ENCODE results near the gene ANGEL2.
"Not testable (repeated sequence)": the region's sequence is repeated elsewhere in the genome, so short reads cannot be mapped to it uniquely, and the experiment has no call there.

ANGEL2 gene

DNA sequence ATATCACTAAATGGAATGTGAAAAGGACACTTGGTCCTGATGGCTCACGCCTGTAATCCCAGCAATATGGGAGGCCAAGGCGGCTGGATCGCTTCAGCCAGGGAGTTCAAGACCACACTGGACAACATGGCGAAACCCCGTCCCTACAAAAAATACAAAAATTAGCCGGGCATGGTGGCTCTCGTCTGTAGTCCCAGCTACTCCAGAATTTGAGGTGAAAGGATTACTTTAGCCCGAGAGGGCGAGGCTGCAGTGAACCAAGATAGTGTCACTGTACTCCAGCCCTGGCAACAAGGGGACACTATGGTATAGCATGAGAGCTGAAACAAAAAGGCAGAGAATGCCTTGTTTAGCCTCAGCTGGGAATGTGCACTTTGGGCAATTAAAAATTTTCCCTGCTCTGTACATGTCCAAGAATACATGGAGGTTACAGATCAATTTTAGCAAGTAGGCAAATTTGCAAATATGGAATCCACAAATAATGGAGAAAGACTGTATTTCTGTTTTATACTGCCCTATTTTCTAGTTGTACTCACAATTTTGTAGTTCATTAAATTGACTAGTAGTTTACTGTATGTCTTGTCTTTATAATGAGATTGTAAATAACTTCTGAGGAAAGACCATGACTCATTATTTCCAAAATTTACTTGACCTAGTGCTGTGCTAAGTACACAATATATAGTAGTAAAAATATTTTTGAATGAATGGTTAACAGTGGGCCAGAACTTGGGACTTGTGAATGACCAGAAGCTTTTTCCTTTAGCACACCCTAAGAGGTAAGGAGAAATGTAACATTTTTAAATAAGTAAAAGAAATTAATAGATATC, 2.0 kb upstream of the ANGEL2 start:
- no peak for DNase-seq (ENCODE audit: low spot score)

DNA sequence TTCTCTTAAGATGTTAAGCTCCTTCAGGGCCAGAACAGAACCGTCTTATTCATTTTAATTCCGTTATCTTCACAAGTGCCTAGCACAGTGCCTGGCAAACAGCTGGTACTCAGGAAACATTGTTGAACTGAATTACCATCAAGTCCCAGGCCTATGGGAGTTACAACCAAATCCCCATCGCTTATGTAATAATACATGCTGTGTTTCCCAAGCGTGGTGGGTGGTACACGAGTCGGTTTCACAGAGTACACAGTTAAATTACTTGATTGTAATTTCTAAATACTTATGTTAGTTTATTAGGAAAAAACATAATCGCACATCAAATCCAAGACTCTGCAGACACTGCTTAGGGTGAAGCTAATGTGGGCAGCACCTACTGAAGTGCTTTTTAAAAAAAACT, 1.0 kb downstream of the ANGEL2 start:
- peak; percentile 16 for DNase-seq (ENCODE audit: low spot score)

GRCh38 chr1:213008564-213008963, 7.1 kb downstream of the ANGEL2 start:
- no peak for DNase-seq (ENCODE audit: low spot score)

DNA sequence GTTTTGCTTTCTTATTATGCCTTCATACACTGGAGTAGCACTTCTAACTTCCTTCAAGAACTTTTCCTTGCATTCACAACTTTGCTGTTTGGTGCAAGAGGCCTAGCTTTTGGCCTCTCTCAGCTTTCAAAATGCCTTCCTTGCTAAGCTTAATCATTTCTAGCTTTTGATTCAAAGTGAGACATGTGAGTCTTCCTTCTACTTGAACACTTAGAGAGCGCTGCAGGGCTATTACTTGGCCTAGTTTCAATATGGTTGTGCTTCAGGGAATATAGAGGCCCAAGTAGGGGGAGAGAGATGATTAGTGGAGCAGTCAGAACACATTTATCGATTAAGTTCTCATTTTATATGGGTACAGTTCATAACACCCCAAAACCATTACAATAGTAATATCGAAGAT, 12.4 kb downstream of the ANGEL2 start:
- DNase-seq (ENCODE audit: low spot score) = no peak

- DNase-seq (ENCODE audit: low spot score) = no peak
These were observed 20.7 kb downstream of the ANGEL2 start for GRCh38 chr1:212994926-212995325.

- DNase-seq (ENCODE audit: low spot score) = not testable (repeated sequence)
These were observed 21.7 kb downstream of the ANGEL2 start for GRCh38 chr1:212993960-212994359.

DNA sequence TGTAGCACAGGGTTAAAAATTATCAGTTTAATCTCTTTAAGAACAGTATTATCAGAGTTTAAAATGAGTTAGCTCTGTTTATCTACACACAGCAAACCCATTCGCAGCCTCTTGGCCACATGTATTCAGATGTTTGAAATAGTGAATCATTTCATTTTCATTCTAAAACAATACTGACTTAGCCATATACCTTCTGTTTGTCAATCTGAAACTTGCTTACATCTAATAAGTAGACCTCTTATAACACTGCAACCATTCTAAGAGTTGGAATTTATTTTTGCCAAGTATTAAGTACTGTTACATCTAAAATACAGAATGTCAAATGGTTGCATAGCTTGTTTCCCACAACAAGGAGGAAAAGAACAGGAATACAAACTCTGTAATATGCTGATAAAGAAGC, 25.4 kb downstream of the ANGEL2 start:
- no peak for DNase-seq (ENCODE audit: low spot score)

- no peak for DNase-seq (ENCODE audit: low spot score)
These were observed 27.9 kb downstream of the ANGEL2 start for GRCh38 chr1:212987702-212988322.

GRCh38 chr1:212986551-212986950, 29.1 kb downstream of the ANGEL2 start:
- no peak for DNase-seq (ENCODE audit: low spot score)

DNA sequence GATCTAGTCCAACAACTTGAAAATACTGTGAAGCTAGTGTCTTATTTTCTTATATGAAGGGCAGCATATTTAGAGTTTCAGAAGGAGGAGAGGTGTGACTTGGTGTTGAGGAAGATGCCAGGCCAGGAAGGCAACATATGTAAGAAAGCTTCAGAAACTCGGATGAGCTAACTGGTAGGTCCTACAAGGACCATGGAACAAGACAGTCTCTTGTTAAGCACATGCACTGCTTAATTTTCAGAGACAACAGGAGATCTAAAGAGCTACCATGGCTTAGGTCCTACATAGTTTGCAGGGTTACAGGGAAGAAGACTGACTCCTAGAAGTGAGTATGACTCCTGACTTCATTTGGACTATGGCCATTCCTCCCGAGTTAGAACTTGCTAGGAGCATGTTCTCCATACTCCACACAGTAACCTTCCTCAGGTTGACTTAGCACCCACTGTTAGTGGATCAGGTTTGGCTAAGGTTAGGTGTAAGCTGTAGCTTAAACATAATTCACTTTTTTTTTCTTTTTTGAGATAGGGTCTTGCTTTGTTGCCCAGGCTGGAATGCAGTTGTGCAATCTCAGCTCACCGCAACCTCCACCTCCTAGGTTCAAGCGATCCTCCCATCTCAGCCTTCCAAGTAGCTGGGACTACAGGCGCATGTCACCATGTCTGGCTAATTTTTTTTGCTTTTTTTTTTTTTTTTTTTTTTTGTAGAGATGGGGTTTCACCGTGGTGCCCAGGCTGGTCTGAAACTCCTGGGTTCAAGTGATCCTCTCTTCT, 31.0 kb downstream of the ANGEL2 start:
- no peak for DNase-seq (ENCODE audit: low spot score)

DNA sequence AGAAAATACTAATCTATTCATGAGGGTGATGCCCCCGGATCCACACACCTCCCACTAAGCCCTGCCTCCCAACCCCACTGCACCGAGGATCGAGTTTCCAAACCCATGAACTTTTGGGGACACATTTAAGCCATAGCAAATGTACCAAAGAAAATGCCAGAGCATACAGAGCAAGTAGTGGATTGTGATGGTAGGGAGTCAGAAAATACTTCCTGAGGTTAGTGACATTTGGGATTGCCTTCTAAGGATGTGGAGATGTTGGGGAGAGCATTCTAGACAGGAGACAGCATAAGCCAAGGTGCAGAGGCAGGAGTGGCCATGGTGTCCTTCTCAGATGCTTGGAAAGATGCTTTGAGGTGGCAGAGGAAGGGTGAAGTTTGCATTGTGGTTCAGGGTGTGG, 32.2 kb downstream of the ANGEL2 start:
- DNase-seq (ENCODE audit: low spot score) = no peak

DNA sequence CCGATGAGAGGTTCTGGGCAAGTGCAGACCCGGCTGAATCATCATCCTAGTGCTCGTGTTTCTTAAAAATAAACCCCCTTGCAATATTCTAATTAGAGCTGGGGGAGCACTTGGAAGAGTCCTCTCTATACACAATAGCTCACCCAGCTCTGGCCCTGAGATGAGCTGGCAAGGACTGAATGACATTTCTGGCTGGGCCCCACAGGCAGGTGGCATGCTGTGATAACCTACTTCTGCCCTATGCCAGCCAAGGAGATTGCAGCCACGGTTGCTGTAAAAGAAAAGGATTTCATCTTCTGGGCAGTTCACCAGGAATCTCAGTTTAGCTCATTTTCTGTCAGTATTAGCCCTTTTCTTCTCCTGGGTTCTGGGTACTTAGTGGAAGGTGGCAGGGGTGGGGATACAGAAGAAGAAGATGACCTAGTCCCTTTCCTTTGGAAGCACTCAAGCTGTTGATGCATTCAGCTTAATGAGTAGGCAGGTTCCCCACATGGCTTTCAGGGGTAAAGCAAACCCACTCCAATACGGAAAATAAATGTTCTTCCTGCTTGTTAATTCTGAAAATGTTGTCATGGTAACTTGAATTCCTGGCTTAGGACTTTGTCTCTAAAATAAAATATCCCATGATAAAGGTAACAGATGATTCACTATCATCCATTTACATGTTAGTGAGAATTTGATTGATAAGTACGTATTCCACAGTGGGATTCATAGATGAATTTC, 33.1 kb downstream of the ANGEL2 start:
- no peak for DNase-seq (ENCODE audit: low spot score)

DNA sequence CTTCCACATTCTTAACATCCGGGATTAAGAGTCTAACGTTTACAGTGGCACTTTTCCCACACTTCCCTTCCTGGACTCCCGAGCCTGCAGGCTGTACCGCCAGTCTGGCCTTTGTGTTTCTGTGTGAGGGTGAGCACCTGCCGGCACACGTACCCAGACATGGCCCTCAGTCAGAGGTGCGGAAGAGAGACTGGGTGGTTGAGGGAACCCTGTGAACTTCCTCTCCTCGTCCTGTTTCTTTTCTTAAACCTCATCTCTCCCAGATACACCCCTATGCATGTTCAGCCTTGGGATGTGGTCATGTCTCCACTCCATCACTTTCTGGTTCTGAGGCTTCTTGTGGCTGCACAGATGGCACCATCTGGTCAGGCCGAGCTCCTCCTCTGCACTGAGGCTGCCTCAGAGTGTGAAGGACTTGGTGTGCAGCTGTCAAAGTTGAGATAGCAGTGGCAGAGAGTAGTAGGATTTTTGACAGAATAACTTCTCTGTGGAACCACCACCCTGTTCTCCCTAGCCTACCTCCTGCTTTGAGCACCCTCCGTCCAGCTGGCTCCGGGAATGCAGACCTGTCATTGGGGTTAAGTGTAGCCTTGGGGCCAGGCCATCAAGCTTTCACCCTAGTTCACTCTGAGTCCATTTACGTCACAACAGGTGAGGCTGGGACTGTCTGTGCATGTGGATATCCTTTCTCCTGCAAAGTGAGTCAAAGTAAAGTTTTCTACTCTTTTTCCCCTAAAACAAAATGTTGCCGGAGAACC, 33.9 kb downstream of the ANGEL2 start:
- no peak for DNase-seq (ENCODE audit: low spot score)

DNA sequence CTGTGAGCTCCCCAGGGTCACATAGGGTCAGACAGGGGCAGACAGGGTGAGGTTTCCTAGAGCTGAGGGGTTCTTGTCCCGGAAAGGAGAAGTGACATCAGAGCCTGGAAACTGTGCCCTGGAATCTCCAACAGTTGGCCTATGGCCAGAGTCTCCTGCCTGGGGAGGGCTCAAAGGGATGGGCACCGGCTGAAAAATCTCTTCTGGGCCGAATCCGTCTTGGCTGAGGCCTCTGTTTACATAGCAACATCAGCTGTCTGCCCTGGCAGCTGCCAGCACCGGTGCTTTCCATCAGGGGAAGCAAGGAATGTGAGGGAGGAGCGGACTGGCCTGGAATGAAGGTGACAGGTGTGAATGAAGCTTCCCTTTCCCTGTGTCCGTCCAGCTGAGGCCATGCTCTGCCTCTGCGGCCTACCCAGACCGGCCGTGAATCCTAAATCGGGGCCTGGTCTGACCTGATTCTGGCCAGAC, 34.6 kb downstream of the ANGEL2 start:
- DNase-seq (ENCODE audit: low spot score) = no peak

GRCh38 chr1:212980123-212980785, 35.4 kb downstream of the ANGEL2 start:
- peak; percentile 29 for DNase-seq (ENCODE audit: low spot score)

GRCh38 chr1:212979340-212980122, 36.1 kb downstream of the ANGEL2 start:
- no peak for DNase-seq (ENCODE audit: low spot score)

DNA sequence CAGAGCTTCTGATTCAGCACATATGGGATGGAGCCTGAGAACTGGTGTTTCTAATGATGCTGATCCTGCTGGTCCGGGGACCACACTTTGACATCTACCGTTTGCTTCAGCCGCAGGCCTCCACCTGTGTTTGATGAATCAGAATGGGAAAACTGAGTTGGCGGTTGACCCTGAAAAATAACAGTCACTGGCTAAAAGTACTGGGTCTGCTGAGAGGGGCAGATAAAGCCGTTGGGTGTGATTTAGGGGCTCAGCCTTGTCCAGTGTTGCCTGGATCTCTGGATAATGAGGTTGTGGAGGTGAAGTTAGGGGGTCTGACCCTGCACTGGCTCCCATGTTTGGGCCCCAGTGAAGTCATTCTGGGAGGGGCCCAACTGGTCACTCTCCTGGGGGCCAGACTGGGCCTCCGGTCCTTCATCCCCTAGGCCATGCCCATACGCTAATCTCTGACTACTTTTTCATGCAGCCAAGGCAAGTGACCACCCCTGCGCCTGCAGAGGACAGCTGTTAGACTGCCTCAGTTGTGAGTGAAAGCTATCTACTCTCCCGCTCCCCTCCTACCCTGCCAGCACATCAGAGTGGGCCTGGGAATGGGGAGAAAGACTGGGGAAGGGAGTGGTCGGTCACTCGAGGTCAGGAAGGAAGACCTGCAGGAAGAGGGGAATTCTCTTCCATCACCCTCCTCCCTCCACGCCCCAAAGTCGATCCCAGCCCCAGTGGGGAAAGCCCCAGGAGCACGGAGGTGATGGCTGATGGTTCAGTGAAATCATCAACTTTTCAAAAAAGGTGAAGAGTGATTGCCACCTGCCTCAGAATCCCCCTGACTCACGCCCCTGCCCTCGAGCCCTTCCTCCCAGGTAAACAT, 37.7 kb downstream of the ANGEL2 start:
- DNase-seq (ENCODE audit: low spot score) = no peak

- no peak for DNase-seq (ENCODE audit: low spot score)
These were observed 39.1 kb downstream of the ANGEL2 start for GRCh38 chr1:212976586-212976985.
